Measurements from ENCODE around the gene PWWP2B. TPM values are rescaled to one million over a fixed set of nuclear protein-coding genes. Genes with fewer than 3 reads are reported as not detected.

PWWP2B gene
- total and polyA plus RNA-seq, 2 experiments from 2014 or later: 2.3 to 12.8 TPM

DNA sequence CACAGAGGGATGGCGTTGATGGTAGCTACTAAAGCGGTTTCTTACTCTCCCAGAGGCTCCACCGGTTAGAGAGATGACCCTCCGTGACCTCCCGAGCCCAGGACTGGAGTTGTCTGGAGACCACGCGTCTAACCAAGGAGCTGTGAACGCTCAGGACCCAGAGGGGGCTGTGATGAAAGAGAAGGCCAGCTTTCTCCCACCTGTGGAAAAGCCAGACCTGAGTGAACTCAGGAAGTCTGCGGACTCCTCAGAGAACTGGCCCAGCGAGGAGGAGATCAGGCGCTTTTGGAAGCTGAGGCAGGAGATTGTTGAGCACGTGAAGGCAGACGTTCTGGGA lies 49.1 kb upstream of the PWWP2B start:
- no peaks in the 10 kb centered on the region for H3F3A ChIP-seq (replicated peaks; ENCODE audit: low read depth)
- H3K36me3 ChIP-seq (ENCODE audit: insufficient read depth): no peaks in the 10 kb centered on the region
- no peak for ATAC-seq
- no peaks in the 10 kb centered on the region for H3K4me1 ChIP-seq (ENCODE audit: insufficient read depth)
- no peaks in the 10 kb centered on the region for H4K20me1 ChIP-seq (replicated peaks; ENCODE audit: insufficient read depth)
- no peak overlapping the region for H2AFZ ChIP-seq
- Mint-ChIP-seq H3K4me1 (peaks cover 3% of the 10 kb centered on the region; the same call in 2 of the 3 replicates), H3K4me3 (no peak overlapping the region), H3K9me3 (no peaks in the 10 kb centered on the region), H3K27ac (peak overlapping the region; percentile 29; the same call in 1 of the 2 replicates), H3K27me3 (ENCODE audit: insufficient read depth, low read depth, poor library complexity) (peaks cover 7% of the 10 kb centered on the region), H3K36me3 (ENCODE audit: low read depth) (no peaks in the 10 kb centered on the region; the same call in 2 of the 3 replicates)
- no peak overlapping the region for H3K4me2 ChIP-seq
- TF ChIP-seq, protein P1, sequence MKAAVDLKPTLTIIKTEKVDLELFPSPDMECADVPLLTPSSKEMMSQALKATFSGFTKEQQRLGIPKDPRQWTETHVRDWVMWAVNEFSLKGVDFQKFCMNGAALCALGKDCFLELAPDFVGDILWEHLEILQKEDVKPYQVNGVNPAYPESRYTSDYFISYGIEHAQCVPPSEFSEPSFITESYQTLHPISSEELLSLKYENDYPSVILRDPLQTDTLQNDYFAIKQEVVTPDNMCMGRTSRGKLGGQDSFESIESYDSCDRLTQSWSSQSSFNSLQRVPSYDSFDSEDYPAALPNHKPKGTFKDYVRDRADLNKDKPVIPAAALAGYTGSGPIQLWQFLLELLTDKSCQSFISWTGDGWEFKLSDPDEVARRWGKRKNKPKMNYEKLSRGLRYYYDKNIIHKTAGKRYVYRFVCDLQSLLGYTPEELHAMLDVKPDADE (IDR thresholded peaks at IDR 0.05): no peak
- TF ChIP-seq POLR2AphosphoS5 (IDR thresholded peaks at IDR 0.05; ENCODE audit: low read depth): no peak
- TF ChIP-seq, protein P2, sequence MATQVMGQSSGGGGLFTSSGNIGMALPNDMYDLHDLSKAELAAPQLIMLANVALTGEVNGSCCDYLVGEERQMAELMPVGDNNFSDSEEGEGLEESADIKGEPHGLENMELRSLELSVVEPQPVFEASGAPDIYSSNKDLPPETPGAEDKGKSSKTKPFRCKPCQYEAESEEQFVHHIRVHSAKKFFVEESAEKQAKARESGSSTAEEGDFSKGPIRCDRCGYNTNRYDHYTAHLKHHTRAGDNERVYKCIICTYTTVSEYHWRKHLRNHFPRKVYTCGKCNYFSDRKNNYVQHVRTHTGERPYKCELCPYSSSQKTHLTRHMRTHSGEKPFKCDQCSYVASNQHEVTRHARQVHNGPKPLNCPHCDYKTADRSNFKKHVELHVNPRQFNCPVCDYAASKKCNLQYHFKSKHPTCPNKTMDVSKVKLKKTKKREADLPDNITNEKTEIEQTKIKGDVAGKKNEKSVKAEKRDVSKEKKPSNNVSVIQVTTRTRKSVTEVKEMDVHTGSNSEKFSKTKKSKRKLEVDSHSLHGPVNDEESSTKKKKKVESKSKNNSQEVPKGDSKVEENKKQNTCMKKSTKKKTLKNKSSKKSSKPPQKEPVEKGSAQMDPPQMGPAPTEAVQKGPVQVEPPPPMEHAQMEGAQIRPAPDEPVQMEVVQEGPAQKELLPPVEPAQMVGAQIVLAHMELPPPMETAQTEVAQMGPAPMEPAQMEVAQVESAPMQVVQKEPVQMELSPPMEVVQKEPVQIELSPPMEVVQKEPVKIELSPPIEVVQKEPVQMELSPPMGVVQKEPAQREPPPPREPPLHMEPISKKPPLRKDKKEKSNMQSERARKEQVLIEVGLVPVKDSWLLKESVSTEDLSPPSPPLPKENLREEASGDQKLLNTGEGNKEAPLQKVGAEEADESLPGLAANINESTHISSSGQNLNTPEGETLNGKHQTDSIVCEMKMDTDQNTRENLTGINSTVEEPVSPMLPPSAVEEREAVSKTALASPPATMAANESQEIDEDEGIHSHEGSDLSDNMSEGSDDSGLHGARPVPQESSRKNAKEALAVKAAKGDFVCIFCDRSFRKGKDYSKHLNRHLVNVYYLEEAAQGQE (IDR thresholded peaks at IDR 0.05; ENCODE audit: unreplicated experiment): no peak
- H3K9me2 ChIP-seq (ENCODE audit: insufficient read depth): no peaks in the 10 kb centered on the region
- no peaks in the 10 kb centered on the region for H3K79me2 ChIP-seq (replicated peaks; ENCODE audit: insufficient read depth)
- no peaks in the 10 kb centered on the region for H3K27me3 ChIP-seq (ENCODE audit: insufficient read depth)
- no peak for DNase-seq (ENCODE audit: low spot score)
- no peak overlapping the region for H3K4me3 ChIP-seq
- H3K27ac ChIP-seq (ENCODE audit: low read depth): no peak overlapping the region

DNA sequence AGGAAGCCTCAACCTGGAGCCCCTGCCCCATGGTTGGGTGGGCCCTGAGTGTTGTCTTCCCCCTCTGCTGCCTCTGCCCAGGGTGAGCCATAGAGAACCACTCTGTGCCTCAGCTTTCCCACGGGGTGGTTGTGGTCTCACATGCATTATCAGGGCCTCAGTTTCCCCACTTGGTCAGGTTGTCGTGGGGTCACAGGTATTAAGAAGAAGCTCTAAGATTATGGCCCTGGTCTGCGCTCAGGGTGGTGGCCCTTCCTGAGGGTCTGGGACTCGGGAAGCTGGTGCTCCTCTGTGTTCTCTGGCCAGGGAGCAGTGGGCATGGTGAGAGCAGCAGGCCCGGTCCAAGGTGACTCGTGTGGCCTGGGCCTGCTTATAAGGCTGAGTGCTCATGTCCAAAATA lies 47.2 kb upstream of the PWWP2B start:
- Mint-ChIP-seq H3K27ac (no peak overlapping the region), H3K36me3 (ENCODE audit: low read depth) (no peaks in the 10 kb centered on the region; the same call in 2 of the 3 replicates), H3K27me3 (ENCODE audit: insufficient read depth, low read depth, poor library complexity) (peaks cover 11% of the 10 kb centered on the region), H3K9me3 (no peaks in the 10 kb centered on the region), H3K4me1 (peaks cover 7% of the 10 kb centered on the region), H3K4me3 (no peak overlapping the region)
- Histone ChIP-seq H3K27ac (ENCODE audit: low read depth) (no peak overlapping the region), H3K27me3 (ENCODE audit: insufficient read depth) (no peaks in the 10 kb centered on the region), H3K36me3 (ENCODE audit: insufficient read depth) (no peaks in the 10 kb centered on the region), H3K9me2 (ENCODE audit: insufficient read depth) (no peaks in the 10 kb centered on the region), H2AFZ (no peak overlapping the region), H3K4me1 (ENCODE audit: insufficient read depth) (no peaks in the 10 kb centered on the region), H3K4me3 (no peak overlapping the region), H3F3A (replicated peaks; ENCODE audit: low read depth) (no peaks in the 10 kb centered on the region), H3K4me2 (no peak overlapping the region), H4K20me1 (replicated peaks; ENCODE audit: insufficient read depth) (no peaks in the 10 kb centered on the region), H3K79me2 (replicated peaks; ENCODE audit: insufficient read depth) (no peaks in the 10 kb centered on the region)
- DNase-seq (ENCODE audit: low spot score) (no peak), ATAC-seq (no peak)
- TF ChIP-seq, protein P3, sequence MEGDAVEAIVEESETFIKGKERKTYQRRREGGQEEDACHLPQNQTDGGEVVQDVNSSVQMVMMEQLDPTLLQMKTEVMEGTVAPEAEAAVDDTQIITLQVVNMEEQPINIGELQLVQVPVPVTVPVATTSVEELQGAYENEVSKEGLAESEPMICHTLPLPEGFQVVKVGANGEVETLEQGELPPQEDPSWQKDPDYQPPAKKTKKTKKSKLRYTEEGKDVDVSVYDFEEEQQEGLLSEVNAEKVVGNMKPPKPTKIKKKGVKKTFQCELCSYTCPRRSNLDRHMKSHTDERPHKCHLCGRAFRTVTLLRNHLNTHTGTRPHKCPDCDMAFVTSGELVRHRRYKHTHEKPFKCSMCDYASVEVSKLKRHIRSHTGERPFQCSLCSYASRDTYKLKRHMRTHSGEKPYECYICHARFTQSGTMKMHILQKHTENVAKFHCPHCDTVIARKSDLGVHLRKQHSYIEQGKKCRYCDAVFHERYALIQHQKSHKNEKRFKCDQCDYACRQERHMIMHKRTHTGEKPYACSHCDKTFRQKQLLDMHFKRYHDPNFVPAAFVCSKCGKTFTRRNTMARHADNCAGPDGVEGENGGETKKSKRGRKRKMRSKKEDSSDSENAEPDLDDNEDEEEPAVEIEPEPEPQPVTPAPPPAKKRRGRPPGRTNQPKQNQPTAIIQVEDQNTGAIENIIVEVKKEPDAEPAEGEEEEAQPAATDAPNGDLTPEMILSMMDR (conservative IDR thresholded peaks at IDR 0.05; ENCODE audit: low read depth in 2 of 2): no peak
- TF ChIP-seq, protein P1 (IDR thresholded peaks at IDR 0.05): no peak
- no peak for TF ChIP-seq ZNF331 (CRISPR knock-in tag; IDR thresholded peaks at IDR 0.05; ENCODE audit: low read depth)
- TF ChIP-seq JUNB (IDR thresholded peaks at IDR 0.05; ENCODE audit: unreplicated experiment): no peak
- no peak for TF ChIP-seq EZH2 (IDR thresholded peaks at IDR 0.05; ENCODE audit: low read depth, unreplicated experiment)
- no peak for TF ChIP-seq POLR2AphosphoS5 (IDR thresholded peaks at IDR 0.05; ENCODE audit: low read depth)
- TF ChIP-seq EZH2phosphoT487 (IDR thresholded peaks at IDR 0.05; ENCODE audit: unreplicated experiment): no peak
- TF ChIP-seq ZNF114 (CRISPR knock-in tag; IDR thresholded peaks at IDR 0.05): no peak
- TF ChIP-seq, protein P2 (IDR thresholded peaks at IDR 0.05; ENCODE audit: unreplicated experiment): no peak
- no peak for TF ChIP-seq STAT1 (IDR thresholded peaks at IDR 0.05; ENCODE audit: unreplicated experiment)
- no peak for TF ChIP-seq NANOG (IDR thresholded peaks at IDR 0.05; ENCODE audit: borderline replicate concordance)
- no peak for TF ChIP-seq CREB1 (CRISPR knock-in tag; IDR thresholded peaks at IDR 0.05; ENCODE audit: low read depth)
